ENCODE measurements around the gene SS18L1. TPM values are rescaled to one million over a fixed set of nuclear protein-coding genes. Genes with fewer than 3 reads are reported as not detected.

SS18L1 gene
- total and polyA plus RNA-seq, 2 experiments from 2014 or later, result 3.2 to 38.7 TPM

GRCh38 chr20:62141397-62142251, 1.9 kb upstream of the SS18L1 start:
- peak; percentile 34 to 43 for DNase-seq (ENCODE audit: low read depth in 1 of 2, low spot score in 1 of 2)

GRCh38 chr20:62142252-62143080, 1.1 kb upstream of the SS18L1 start:
- no peak for TF ChIP-seq CTCF (IDR thresholded peaks at IDR 0.05; ENCODE audit: low read depth, low read length)
- Histone ChIP-seq H3K4me1 (ENCODE audit: low read depth) (peaks cover 15% of the 10 kb centered on the region), H3K27me3 (no peaks in the 10 kb centered on the region), H3K27ac (peak overlapping the region; percentile 100), H3K9me3 (ENCODE audit: low read depth) (no peaks in the 10 kb centered on the region), H3K4me3 (peak overlapping the region; percentile 85), H3K36me3 (peaks cover 30% of the 10 kb centered on the region)
- DNase-seq (ENCODE audit: low read depth in 1 of 2, low spot score in 1 of 2), result peak in 1 of 2 donors; percentile 35

More at GRCh38 chr20:62141397-62142251, 1.9 kb upstream of the SS18L1 start:
- H3K36me3 ChIP-seq, result peaks cover 35% of the 10 kb centered on the region
- H3K27me3 ChIP-seq, result no peaks in the 10 kb centered on the region
- peak; percentile 43 for TF ChIP-seq CTCF (IDR thresholded peaks at IDR 0.05; ENCODE audit: low read depth, low read length)
- H3K4me1 ChIP-seq (ENCODE audit: low read depth), result peaks cover 15% of the 10 kb centered on the region
- H3K9me3 ChIP-seq (ENCODE audit: low read depth), result no peaks in the 10 kb centered on the region
- H3K4me3 ChIP-seq, result peak overlapping the region; percentile 85
- H3K27ac ChIP-seq, result peak overlapping the region; percentile 100

GRCh38 chr20:62143957-62144825, 622 bp downstream of the SS18L1 start:
- Histone ChIP-seq H3K27ac (peak overlapping the region; percentile 100), H3K4me3 (peak overlapping the region; percentile 85)
- peak; percentile 74 to 76 for DNase-seq (ENCODE audit: low read depth in 1 of 2, low spot score in 1 of 2)

GRCh38 chr20:62145688-62146018, 2.1 kb downstream of the SS18L1 start:
- Histone ChIP-seq H3K4me3 (no peak overlapping the region), H3K9me3 (ENCODE audit: low read depth) (no peaks in the 10 kb centered on the region), H3K27ac (no peak overlapping the region), H3K36me3 (no peaks in the 10 kb centered on the region), H3K27me3 (no peaks in the 10 kb centered on the region), H3K4me1 (ENCODE audit: low read depth) (peaks cover 19% of the 10 kb centered on the region)
- no peak for DNase-seq (ENCODE audit: low read depth in 1 of 2, low spot score in 1 of 2)
- no peak for TF ChIP-seq CTCF (IDR thresholded peaks at IDR 0.05; ENCODE audit: low read depth, low read length)

More at GRCh38 chr20:62143957-62144825, 622 bp downstream of the SS18L1 start:
- Histone ChIP-seq H3K27me3 (no peaks in the 10 kb centered on the region), H3K9me3 (ENCODE audit: low read depth) (no peaks in the 10 kb centered on the region), H3K36me3 (peaks cover 14% of the 10 kb centered on the region), H3K4me1 (ENCODE audit: low read depth) (peaks cover 16% of the 10 kb centered on the region)
- TF ChIP-seq CTCF (IDR thresholded peaks at IDR 0.05; ENCODE audit: low read depth, low read length), result peak; percentile 3
